Measurements from ENCODE around the gene ZBP1.

The ZBP1 gene

GRCh38 chr20:57570145-57570850 is 49.9 kb downstream of the ZBP1 start:
- no peak for DNase-seq

GRCh38 chr20:57568960-57569359 is 51.3 kb downstream of the ZBP1 start:
- in situ Hi-C loops (cut with HindIII; ENCODE audit: low pct_ligation_motif_present, low pct_unique_long_range_greater_than_20kb, low sequenced_read_pairs) = no loop called here
- DNase-seq = no peak

More at GRCh38 chr20:57570145-57570850, 49.9 kb downstream of the ZBP1 start:
- in situ Hi-C loops (cut with HindIII; ENCODE audit: low pct_ligation_motif_present, low pct_unique_long_range_greater_than_20kb, low sequenced_read_pairs) = no loop called here

GRCh38 chr20:57568088-57568896 is 51.9 kb downstream of the ZBP1 start:
- no peak for DNase-seq

GRCh38 chr20:57567471-57568079 is 52.7 kb downstream of the ZBP1 start:
- in situ Hi-C loops (cut with HindIII; ENCODE audit: low pct_ligation_motif_present, low pct_unique_long_range_greater_than_20kb, low sequenced_read_pairs) = no loop called here
- no peak for DNase-seq

More at GRCh38 chr20:57568088-57568896, 51.9 kb downstream of the ZBP1 start:
- in situ Hi-C loops (cut with HindIII; ENCODE audit: low pct_ligation_motif_present, low pct_unique_long_range_greater_than_20kb, low sequenced_read_pairs) = no loop called here

GRCh38 chr20:57566803-57567459 is 53.3 kb downstream of the ZBP1 start:
- no peak for DNase-seq
- in situ Hi-C loops (cut with HindIII; ENCODE audit: low pct_ligation_motif_present, low pct_unique_long_range_greater_than_20kb, low sequenced_read_pairs) = no loop called here

GRCh38 chr20:57566399-57566798 is 53.8 kb downstream of the ZBP1 start:
- no peak for DNase-seq
- in situ Hi-C loops (cut with HindIII; ENCODE audit: low pct_ligation_motif_present, low pct_unique_long_range_greater_than_20kb, low sequenced_read_pairs) = no loop called here

- in situ Hi-C loops (cut with HindIII; ENCODE audit: low pct_ligation_motif_present, low pct_unique_long_range_greater_than_20kb, low sequenced_read_pairs) = no loop called here
- DNase-seq = no peak
Measured at GRCh38 chr20:57564951-57565642, 55.1 kb downstream of the ZBP1 start.

GRCh38 chr20:57564180-57564802 is 55.9 kb downstream of the ZBP1 start:
- in situ Hi-C loops (cut with HindIII; ENCODE audit: low pct_ligation_motif_present, low pct_unique_long_range_greater_than_20kb, low sequenced_read_pairs) = no loop called here
- no peak for DNase-seq

GRCh38 chr20:57563522-57563921 is 56.7 kb downstream of the ZBP1 start:
- no peak for DNase-seq
- in situ Hi-C loops (cut with HindIII; ENCODE audit: low pct_ligation_motif_present, low pct_unique_long_range_greater_than_20kb, low sequenced_read_pairs) = no loop called here

- DNase-seq = no peak
- in situ Hi-C loops (cut with HindIII; ENCODE audit: low pct_ligation_motif_present, low pct_unique_long_range_greater_than_20kb, low sequenced_read_pairs) = no loop called here
Measured at GRCh38 chr20:57562541-57563465, 57.4 kb downstream of the ZBP1 start.

- no peak for DNase-seq
- in situ Hi-C loops (cut with HindIII; ENCODE audit: low pct_ligation_motif_present, low pct_unique_long_range_greater_than_20kb, low sequenced_read_pairs) = no loop called here
Measured at GRCh38 chr20:57561356-57562279, 58.6 kb downstream of the ZBP1 start.

- DNase-seq = peak; percentile 91
- in situ Hi-C loops (cut with HindIII; ENCODE audit: low pct_ligation_motif_present, low pct_unique_long_range_greater_than_20kb, low sequenced_read_pairs) = no loop called here
Measured at GRCh38 chr20:57560554-57561355, 59.5 kb downstream of the ZBP1 start, which contains the start of gene PCK1. PCK1 (plus strand) TSS chr20:57561110; CDS start chr20:57561412, 302 bp downstream.

- no peak for DNase-seq
- in situ Hi-C loops (cut with HindIII; ENCODE audit: low pct_ligation_motif_present, low pct_unique_long_range_greater_than_20kb, low sequenced_read_pairs) = no loop called here
Measured at GRCh38 chr20:57559658-57560553, 60.3 kb downstream of the ZBP1 start.

- no peak for DNase-seq
- in situ Hi-C loops (cut with HindIII; ENCODE audit: low pct_ligation_motif_present, low pct_unique_long_range_greater_than_20kb, low sequenced_read_pairs) = no loop called here
Measured at GRCh38 chr20:57559289-57559634, 61.0 kb downstream of the ZBP1 start.
